A673 (cell line): ENCODE measurements around the gene CA9. TPM values are rescaled to one million over a fixed set of nuclear protein-coding genes. Genes with fewer than 3 reads are reported as not detected.
"Not testable (repeated sequence)": the region's sequence is repeated elsewhere in the genome, so short reads cannot be mapped to it uniquely, and the experiment has no call there.

Experiments used
- BruUV-seq: library from RNA; stranded (reverse); fragments of 400-500 nt; replicated peaks from 2 replicates; lab custom pipeline; 2021; lab: Mats Ljungman, UMichigan
- CTCF ChIA-PET: fragments of 300-600 bp; sonication (Branson Sonifier 250); formaldehyde crosslinking; loops from one replicate; lab custom pipeline; 2022; ENCODE audit warnings: antibody characterized with exemption; lab: Charles Lee
- POLR2A ChIA-PET: fragments of 300-600 bp; sonication (Branson Sonifier 250); formaldehyde crosslinking; loops from one replicate; lab custom pipeline; 2022; ENCODE audit warnings: antibody characterized with exemption; ENCODE audit not compliant: low non-redundant PET; lab: Charles Lee
- DNase-seq: peaks from one replicate; pipeline ENCODE4 v3.0.0-alpha.2; 2015; ENCODE audit warnings: low spot score
- H3K27ac ChIP-seq: fragments of 200-600 bp; sonication (generic); 2 replicates; pipeline ENCODE4 v1.5.1; 2016; ENCODE audit warnings: mixed run types, low read depth, mild to moderate bottlenecking, mixed read lengths, antibody characterized with exemption, low read length; ENCODE audit not compliant: poor library complexity, severe bottlenecking
- H3K27me3 ChIP-seq: fragments of 200-600 bp; sonication (generic); replicated peaks from 2 replicates; pipeline ENCODE4 v1.6.1; 2017; ENCODE audit warnings: mixed run types, low read depth, mild to moderate bottlenecking, mixed read lengths, antibody characterized with exemption, low read length; ENCODE audit not compliant: insufficient read depth, poor library complexity
- H3K36me3 ChIP-seq: fragments of 200-600 bp; sonication (generic); 2 replicates; pipeline ENCODE4 v1.6.1; 2016; ENCODE audit warnings: mixed run types, mild to moderate bottlenecking, mixed read lengths, antibody characterized with exemption, low read length; ENCODE audit not compliant: insufficient read depth, poor library complexity, severe bottlenecking
- H3K4me1 ChIP-seq: fragments of 200-600 bp; sonication (generic); 2 replicates; pipeline ENCODE4 v1.6.1; 2017; ENCODE audit warnings: mixed run types, mild to moderate bottlenecking, mixed read lengths, antibody characterized with exemption, low read length; ENCODE audit not compliant: insufficient read depth, poor library complexity, severe bottlenecking
- H3K4me3 ChIP-seq: fragments of 200-600 bp; sonication (generic); 2 replicates; pipeline ENCODE4 v1.5.1; 2016; ENCODE audit warnings: low read depth, mixed run types, mild to moderate bottlenecking, mixed read lengths, low read length; ENCODE audit not compliant: poor library complexity, severe bottlenecking
- H3K9me3 ChIP-seq: fragments of 200-600 bp; sonication (generic); 2 replicates; pipeline ENCODE4 v1.6.1; 2016; ENCODE audit warnings: mixed run types, low read depth, mild to moderate bottlenecking, mixed read lengths, antibody characterized with exemption, low read length; ENCODE audit not compliant: poor library complexity, severe bottlenecking
- CTCF ChIP-seq: fragments of 300-800, 200-600 bp; sonication (generic); conservative IDR thresholded peaks from 2 replicates; pipeline ENCODE4 v1.5.1; 2017; ENCODE audit warnings: low read depth, mild to moderate bottlenecking, antibody characterized with exemption, low read length, moderate library complexity, mixed read lengths
- EZH2 ChIP-seq: fragments of 200-600 bp; sonication (generic); IDR thresholded peaks from 2 replicates; pipeline ENCODE4 v1.6.1; 2017; ENCODE audit warnings: borderline replicate concordance, low read depth, mild to moderate bottlenecking, mixed read lengths, antibody characterized with exemption, low read length; ENCODE audit not compliant: poor library complexity, severe bottlenecking
- intact Hi-C: fragments of 100-400 bp; cut with micrococcal nuclease; formaldehyde crosslinking; loops from one replicate; pipeline ENCODE4 v1.10.0; 2022; ENCODE audit not compliant: unreplicated experiment
- total RNA-seq: library from RNA; stranded (reverse); gene quantifications from 2 replicates; pipeline ENCODE4 v1.2.3, GENCODE V29; 2021

Gene CA9
- total RNA-seq, 1 experiment from 2014 or later, result 0.32 TPM

- POLR2A ChIA-PET, H3K36me3 ChIP-seq, H3K4me3 ChIP-seq, H3K27me3 ChIP-seq, BruUV-seq, H3K27ac ChIP-seq, intact Hi-C loops, H3K4me1 ChIP-seq, DNase-seq, H3K9me3 ChIP-seq: not testable (repeated sequence)
- CTCF ChIA-PET, result interaction anchor here (0.7 kb wide), 1 partner anchor 686 kb away, joined by 3 read pairs; no protein-coding TSS in a partner anchor
Measured at GRCh38 chr9:35638751-35639150, 35.0 kb upstream of the CA9 start.

DNA sequence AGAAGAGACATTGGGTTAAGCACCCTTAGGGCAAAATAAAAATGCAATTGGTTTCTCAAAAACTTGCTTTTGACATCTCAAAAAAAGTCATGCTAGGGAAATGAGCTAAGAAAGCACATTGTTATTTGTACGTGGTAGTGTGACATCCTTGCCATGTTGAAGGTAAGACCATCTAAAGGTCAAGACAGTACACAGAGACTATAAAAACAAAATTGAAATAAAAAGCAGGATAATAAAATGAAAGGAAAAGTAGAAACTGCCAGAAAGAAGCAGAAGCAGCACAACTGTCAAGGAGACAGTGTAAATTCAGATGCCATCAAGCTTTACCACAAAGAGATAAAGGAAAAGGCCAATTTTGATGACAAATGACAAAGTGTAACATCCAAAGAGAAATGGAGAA, 34.5 kb upstream of the CA9 start:
- CTCF ChIA-PET, H3K27me3 ChIP-seq, H3K36me3 ChIP-seq, H3K9me3 ChIP-seq, H3K4me3 ChIP-seq, H3K27ac ChIP-seq, H3K4me1 ChIP-seq, BruUV-seq, DNase-seq, POLR2A ChIA-PET, intact Hi-C loops: not testable (repeated sequence)

GRCh38 chr9:35639631-35640030, 34.1 kb upstream of the CA9 start:
- DNase-seq, result no peak
- no peak for TF ChIP-seq EZH2
- no peak for TF ChIP-seq CTCF
- Histone ChIP-seq H3K27me3 (no peaks in the 10 kb centered on the region), H3K36me3 (no peaks in the 10 kb centered on the region), H3K27ac (no peak overlapping the region), H3K4me1 (no peaks in the 10 kb centered on the region), H3K4me3 (no peak overlapping the region), H3K9me3 (no peaks in the 10 kb centered on the region)
- intact Hi-C loops, result no loop called here
- ChIA-PET POLR2A (no interaction called here), CTCF (no interaction called here)
- no TSS peak for BruUV-seq

DNA sequence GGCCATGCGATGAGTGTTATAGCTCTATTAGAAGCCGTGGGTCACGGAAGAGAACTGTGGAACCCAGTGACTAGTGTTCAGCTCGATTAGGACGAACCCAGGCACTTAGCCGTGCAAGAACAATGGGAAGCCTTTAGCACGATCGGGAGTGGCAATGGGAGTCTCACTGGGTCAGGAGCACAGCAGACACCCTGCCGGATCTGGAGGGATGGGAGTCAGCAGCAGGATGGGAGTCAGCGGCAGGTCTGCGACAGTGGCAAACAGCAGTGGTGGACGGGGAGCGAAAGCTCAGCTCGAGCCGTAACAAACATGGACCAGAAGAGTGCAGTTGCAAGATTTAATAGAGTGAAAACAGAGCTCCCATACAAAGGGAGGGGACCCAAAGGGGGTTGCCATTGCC, 33.3 kb upstream of the CA9 start:
- DNase-seq, H3K4me3 ChIP-seq, CTCF ChIA-PET, POLR2A ChIA-PET, H3K9me3 ChIP-seq, H3K27me3 ChIP-seq, H3K27ac ChIP-seq, BruUV-seq, H3K4me1 ChIP-seq, H3K36me3 ChIP-seq, intact Hi-C loops: not testable (repeated sequence)

DNA sequence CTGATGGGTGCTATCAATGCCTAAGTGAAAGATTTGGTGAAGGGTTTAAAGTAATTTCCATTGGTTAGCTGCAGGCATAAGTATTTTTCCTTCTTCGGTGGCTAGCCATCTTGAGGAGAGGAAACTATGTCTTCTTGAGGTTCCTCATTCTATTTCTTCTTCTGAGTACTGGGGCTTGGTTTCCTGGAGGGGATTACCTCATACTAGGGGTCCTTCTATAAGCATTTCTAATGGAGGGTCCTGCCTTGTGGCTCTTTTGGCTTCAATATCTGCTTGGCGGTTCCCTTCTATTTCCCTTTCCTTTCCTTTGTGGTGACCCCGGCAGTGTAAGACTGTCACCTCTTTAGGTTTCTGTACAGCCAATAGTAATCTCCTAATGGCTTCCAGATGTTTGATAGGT, 32.2 kb upstream of the CA9 start:
- H3K9me3 ChIP-seq, CTCF ChIA-PET, POLR2A ChIA-PET, H3K36me3 ChIP-seq, intact Hi-C loops, H3K27ac ChIP-seq, H3K4me3 ChIP-seq, H3K27me3 ChIP-seq, BruUV-seq, DNase-seq, H3K4me1 ChIP-seq: not testable (repeated sequence)
